HFF-Myc (cell line): Measurements from ENCODE around the gene CAMKK1.

ENCODE experiments used
- DNase-seq: peaks from one replicate; pipeline ENCODE4 v3.0.0-alpha.2; 2011; ENCODE audit warnings: low read depth; ENCODE audit errors: extremely low read depth
- H3K4me3 ChIP-seq: replicated peaks from 2 replicates; pipeline ENCODE4 v1.5.1; 2011; ENCODE audit warnings: low read depth, mild to moderate bottlenecking, control low read depth, low read length
- CTCF ChIP-seq: IDR thresholded peaks from 2 replicates; pipeline ENCODE4 v1.5.1; 2012; ENCODE audit warnings: mild to moderate bottlenecking, low read depth, low read length, control low read depth; ENCODE audit errors: missing control alignments

Gene CAMKK1

GRCh38 chr17:3843935-3844516 lies 48.8 kb downstream of the CAMKK1 start:
- peak; percentile 76 for TF ChIP-seq CTCF
- DNase-seq, result no peak
- no peak overlapping the region for H3K4me3 ChIP-seq

GRCh38 chr17:3838206-3838605 lies 54.6 kb downstream of the CAMKK1 start:
- no peak overlapping the region for H3K4me3 ChIP-seq
- no peak for DNase-seq
- no peak for TF ChIP-seq CTCF

- no peak for TF ChIP-seq CTCF
- no peak for DNase-seq
- H3K4me3 ChIP-seq, result no peak overlapping the region
Measured at GRCh38 chr17:3836551-3836950, 56.3 kb downstream of the CAMKK1 start.

- TF ChIP-seq CTCF, result no peak
- no peak for DNase-seq
- no peak overlapping the region for H3K4me3 ChIP-seq
Measured at GRCh38 chr17:3835410-3836229, 57.2 kb downstream of the CAMKK1 start.

- no peak for DNase-seq
- TF ChIP-seq CTCF, result no peak
- no peak overlapping the region for H3K4me3 ChIP-seq
Measured at GRCh38 chr17:3834811-3835210, 58.0 kb downstream of the CAMKK1 start.

- TF ChIP-seq CTCF, result no peak
- H3K4me3 ChIP-seq, result no peak overlapping the region
- no peak for DNase-seq
Measured at GRCh38 chr17:3828852-3829232, 64.0 kb downstream of the CAMKK1 start.
